OCI-LY7 (cell line): ENCODE data around the gene NRCAM. TPM values are rescaled to one million over a fixed set of nuclear protein-coding genes. Genes with fewer than 3 reads are reported as not detected.

Source experiments
- BruUV-seq: library from RNA; stranded (reverse); fragments of 400-500 nt; replicated peaks from 2 replicates; lab custom pipeline; 2021; lab: Mats Ljungman, UMichigan
- CTCF ChIA-PET: fragments of 300-600 bp; sonication (Branson Sonifier 250); formaldehyde crosslinking; loops from one replicate; lab custom pipeline; 2022; ENCODE audit warnings: antibody characterized with exemption; ENCODE audit not compliant: unreplicated experiment; lab: Charles Lee
- POLR2A ChIA-PET: fragments of 300-600 bp; sonication (Branson Sonifier 250); formaldehyde crosslinking; loops from one replicate; lab custom pipeline; 2022; ENCODE audit warnings: antibody characterized with exemption; lab: Charles Lee
- DNase-seq: peaks from one replicate; pipeline ENCODE4 v3.0.0-alpha.2; 2015; ENCODE audit warnings: low spot score
- H2AFZ ChIP-seq: fragments of 200-600 bp; sonication (generic), shearing (Covaris generic); 2 replicates; pipeline ENCODE4 v1.6.1; 2014; ENCODE audit warnings: mild to moderate bottlenecking, antibody characterized with exemption, low read length, moderate library complexity
- H3K27ac ChIP-seq: fragments of 200-600 bp; sonication (generic); 2 replicates; pipeline ENCODE4 v1.5.1; 2014; ENCODE audit warnings: mixed run types, low read depth, mild to moderate bottlenecking, moderate library complexity, low read length, inconsistent platforms; ENCODE audit not compliant: poor library complexity, severe bottlenecking
- H3K36me3 ChIP-seq: fragments of 200-600 bp; sonication (generic); 2 replicates; pipeline ENCODE4 v1.6.1; 2014; ENCODE audit warnings: mild to moderate bottlenecking, antibody characterized with exemption, low read length, moderate library complexity, mixed read lengths; ENCODE audit not compliant: insufficient read depth
- H3K4me1 ChIP-seq: fragments of 200-600 bp; sonication (generic); 2 replicates; pipeline ENCODE4 v1.5.1; 2014; ENCODE audit warnings: mild to moderate bottlenecking, low read length; ENCODE audit not compliant: insufficient read depth, poor library complexity, severe bottlenecking
- H3K4me2 ChIP-seq: fragments of 200-600 bp; sonication (generic); 2 replicates; pipeline ENCODE4 v1.6.1; 2014; ENCODE audit warnings: mild to moderate bottlenecking, low read length
- H3K4me3 ChIP-seq: fragments of 200-600 bp; sonication (generic); 2 replicates; pipeline ENCODE4 v1.5.1; 2014; ENCODE audit warnings: mild to moderate bottlenecking, low read depth, low read length; ENCODE audit not compliant: poor library complexity, severe bottlenecking
- H3K79me2 ChIP-seq: fragments of 200-600 bp; sonication (generic); 2 replicates; pipeline ENCODE4 v1.6.1; 2016; ENCODE audit warnings: low read depth, mild to moderate bottlenecking, low read length, moderate library complexity, mixed read lengths; ENCODE audit not compliant: insufficient read depth
- H3K9me2 ChIP-seq: fragments of 200-600 bp; sonication (generic); 2 replicates; pipeline ENCODE4 v1.6.1; 2016; ENCODE audit warnings: mild to moderate bottlenecking, low read length, mixed read lengths; ENCODE audit not compliant: insufficient read depth
- H3K9me3 ChIP-seq: fragments of 200-600 bp; sonication (generic); 2 replicates; pipeline ENCODE4 v1.6.1; 2014; ENCODE audit warnings: mild to moderate bottlenecking, mixed run types, low read length, mixed read lengths
- H4K20me1 ChIP-seq: fragments of 200-600 bp; sonication (generic); 2 replicates; pipeline ENCODE4 v1.6.1; 2014; ENCODE audit warnings: mild to moderate bottlenecking, antibody characterized with exemption, low read length, moderate library complexity, mixed read lengths; ENCODE audit not compliant: insufficient read depth
- EZH2phosphoT487 ChIP-seq: fragments of 200-600 bp; sonication (generic); IDR thresholded peaks from 2 replicates; pipeline ENCODE4 v1.6.1; 2018; ENCODE audit warnings: low read depth, borderline replicate concordance, mild to moderate bottlenecking, mixed run types, antibody characterized with exemption, low read length, moderate library complexity, mixed read lengths
- intact Hi-C: fragments of 100-400 bp; cut with micrococcal nuclease; formaldehyde crosslinking; loops from one replicate; pipeline ENCODE4 v1.10.0; 2022; ENCODE audit not compliant: unreplicated experiment
- total RNA-seq, 2 experiments: library from RNA; depleted of rRNA in 1 of 2; stranded (reverse); fragments of >200 nt in 1 of 2; shearing (Covaris generic) in 1 of 2; gene quantifications; 2 replicates each; pipeline ENCODE4 v1.2.3, GENCODE V29; 2014 to 2022
- TF ChIP-seq, protein P1 (sequence below): fragments of 200-600 bp; sonication (generic); conservative IDR thresholded peaks from 2 replicates; pipeline ENCODE4 v1.5.1; 2014; ENCODE audit warnings: mild to moderate bottlenecking, antibody characterized with exemption, low read length, moderate library complexity, mixed read lengths

NRCAM gene
- total RNA-seq, 2 experiments from 2014 or later = not detected

DNA sequence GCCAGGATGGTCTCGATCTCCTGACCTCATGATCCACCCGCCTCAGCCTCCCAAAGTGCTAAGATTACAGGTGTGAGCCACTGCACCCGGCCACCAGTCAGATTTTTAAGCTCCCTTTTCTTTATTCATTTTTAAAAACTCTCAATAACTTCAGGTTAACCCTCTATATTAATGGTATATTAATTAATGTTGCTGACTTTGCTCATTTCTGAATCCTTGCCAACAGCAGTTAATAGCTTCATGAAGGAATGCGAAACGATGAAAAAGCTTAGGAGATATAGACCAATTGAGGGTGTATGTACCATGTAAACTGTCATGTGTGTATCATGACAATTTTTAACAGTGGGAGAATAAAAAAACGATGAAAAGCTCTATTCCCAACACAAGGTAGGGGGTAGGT is 42.2 kb upstream of the NRCAM start:
- no peak overlapping the region for H3K4me3 ChIP-seq
- no peak for DNase-seq
- H3K9me2 ChIP-seq = no peaks in the 10 kb centered on the region
- intact Hi-C loops = no loop called here
- POLR2A ChIA-PET = interaction anchor here (1.2 to 4.2 kb wide), 2 partner anchors 12 to 28 kb away, joined by 3 to 31 read pairs; partner anchors contain the start of gene PNPLA8
- no peak overlapping the region for H3K27ac ChIP-seq
- BruUV-seq = no TSS peak
- H3K4me2 ChIP-seq = no peak overlapping the region
- H3K36me3 ChIP-seq = peaks cover 47% of the 10 kb centered on the region
- peaks cover 9% of the 10 kb centered on the region; the same call in 1 of the 2 replicates for H3K79me2 ChIP-seq
- CTCF ChIA-PET = no interaction called here
- TF ChIP-seq, protein P1, sequence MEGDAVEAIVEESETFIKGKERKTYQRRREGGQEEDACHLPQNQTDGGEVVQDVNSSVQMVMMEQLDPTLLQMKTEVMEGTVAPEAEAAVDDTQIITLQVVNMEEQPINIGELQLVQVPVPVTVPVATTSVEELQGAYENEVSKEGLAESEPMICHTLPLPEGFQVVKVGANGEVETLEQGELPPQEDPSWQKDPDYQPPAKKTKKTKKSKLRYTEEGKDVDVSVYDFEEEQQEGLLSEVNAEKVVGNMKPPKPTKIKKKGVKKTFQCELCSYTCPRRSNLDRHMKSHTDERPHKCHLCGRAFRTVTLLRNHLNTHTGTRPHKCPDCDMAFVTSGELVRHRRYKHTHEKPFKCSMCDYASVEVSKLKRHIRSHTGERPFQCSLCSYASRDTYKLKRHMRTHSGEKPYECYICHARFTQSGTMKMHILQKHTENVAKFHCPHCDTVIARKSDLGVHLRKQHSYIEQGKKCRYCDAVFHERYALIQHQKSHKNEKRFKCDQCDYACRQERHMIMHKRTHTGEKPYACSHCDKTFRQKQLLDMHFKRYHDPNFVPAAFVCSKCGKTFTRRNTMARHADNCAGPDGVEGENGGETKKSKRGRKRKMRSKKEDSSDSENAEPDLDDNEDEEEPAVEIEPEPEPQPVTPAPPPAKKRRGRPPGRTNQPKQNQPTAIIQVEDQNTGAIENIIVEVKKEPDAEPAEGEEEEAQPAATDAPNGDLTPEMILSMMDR = no peak
- TF ChIP-seq EZH2phosphoT487 = no peak
- no peak overlapping the region for H2AFZ ChIP-seq
- no peaks in the 10 kb centered on the region for H3K9me3 ChIP-seq
- no peaks in the 10 kb centered on the region for H4K20me1 ChIP-seq
- peaks cover 19% of the 10 kb centered on the region for H3K4me1 ChIP-seq

DNA sequence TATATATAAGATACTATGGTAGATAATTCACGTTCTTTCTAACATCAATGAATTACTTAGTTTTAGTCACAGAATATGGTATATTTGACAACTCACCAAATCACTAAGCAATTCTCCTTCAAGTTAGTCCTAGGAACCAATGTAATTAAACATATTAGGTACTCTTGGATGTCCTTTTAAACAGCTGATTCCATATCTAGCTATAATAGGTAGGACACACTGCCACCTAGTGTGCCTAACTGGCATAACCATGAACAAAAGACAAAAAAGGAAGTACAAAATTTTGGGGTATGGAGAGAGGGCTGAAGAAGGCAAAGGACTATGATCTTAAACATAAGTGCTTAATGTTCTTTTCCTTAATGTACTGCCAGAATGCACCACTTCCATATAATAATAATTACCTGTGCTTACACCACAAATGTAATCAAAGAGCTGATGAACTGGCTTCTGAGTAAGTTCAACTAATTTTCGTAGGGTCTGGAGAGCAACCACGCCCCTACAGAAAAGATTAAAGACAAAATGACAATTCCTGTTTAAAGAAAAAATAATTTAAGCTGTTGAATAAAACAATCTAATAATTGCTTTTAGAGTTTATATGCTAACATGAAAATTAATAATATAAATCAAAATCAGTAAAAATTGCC is 41.0 kb upstream of the NRCAM start:
- no peaks in the 10 kb centered on the region for H3K9me3 ChIP-seq
- H3K27ac ChIP-seq = no peak overlapping the region
- H3K79me2 ChIP-seq = peaks cover under 1% of the 10 kb centered on the region; the same call in 1 of the 2 replicates
- POLR2A ChIA-PET = interaction anchor here (0.5 to 4.2 kb wide), 7 partner anchors 10 to 316 kb away, joined by 3 to 31 read pairs (median 3); partner anchors contain the start of gene PNPLA8
- H3K4me2 ChIP-seq = no peak overlapping the region
- no peak for TF ChIP-seq EZH2phosphoT487
- TF ChIP-seq, protein P1 = peak; percentile 97
- CTCF ChIA-PET = interaction anchor here (0.6 to 1.2 kb wide), 2 partner anchors 44 to 139 kb away, joined by 3 to 5 read pairs; no protein-coding TSS in a partner anchor
- intact Hi-C loops = loop anchor here (1.0 to 2.0 kb wide), 2 partner anchors 44 to 316 kb away; no protein-coding TSS in a partner anchor
- no TSS peak for BruUV-seq
- peak; percentile 77 for DNase-seq
- no peaks in the 10 kb centered on the region for H3K9me2 ChIP-seq
- H3K36me3 ChIP-seq = peaks cover 44% of the 10 kb centered on the region
- no peak overlapping the region for H2AFZ ChIP-seq
- no peaks in the 10 kb centered on the region for H4K20me1 ChIP-seq
- H3K4me1 ChIP-seq = peaks cover 7% of the 10 kb centered on the region
- H3K4me3 ChIP-seq = no peak overlapping the region

DNA sequence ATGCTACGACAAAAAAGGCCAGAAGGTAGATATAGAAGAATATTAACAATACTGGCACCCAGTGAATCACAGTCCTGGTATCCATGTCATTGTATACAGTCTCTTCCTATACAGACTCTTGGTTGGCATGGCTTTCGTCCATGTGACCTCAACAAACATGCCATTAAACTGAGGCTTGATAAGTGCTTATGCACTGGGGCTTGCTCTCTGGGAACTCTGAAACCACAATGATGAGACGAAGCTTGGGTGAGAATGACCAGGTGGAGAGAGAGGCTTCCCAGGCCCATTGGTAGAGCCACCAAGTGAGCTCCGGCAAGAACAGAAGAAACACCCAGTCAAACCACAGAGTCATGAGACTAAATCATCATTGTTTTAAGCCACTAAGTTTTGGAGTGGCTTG is 36.5 kb upstream of the NRCAM start:
- intact Hi-C loops = no loop called here
- no peaks in the 10 kb centered on the region for H4K20me1 ChIP-seq
- no peak for TF ChIP-seq EZH2phosphoT487
- TF ChIP-seq, protein P1 = no peak
- CTCF ChIA-PET = no interaction called here
- no peak for DNase-seq
- no peak overlapping the region for H3K27ac ChIP-seq
- no peak overlapping the region for H2AFZ ChIP-seq
- no peak overlapping the region for H3K4me3 ChIP-seq
- peaks cover 4% of the 10 kb centered on the region for H3K4me1 ChIP-seq
- no peaks in the 10 kb centered on the region for H3K79me2 ChIP-seq
- H3K9me2 ChIP-seq = no peaks in the 10 kb centered on the region
- no peak overlapping the region for H3K4me2 ChIP-seq
- no TSS peak for BruUV-seq
- peaks cover 36% of the 10 kb centered on the region for H3K36me3 ChIP-seq
- POLR2A ChIA-PET = no interaction called here
- H3K9me3 ChIP-seq = no peaks in the 10 kb centered on the region
